ENCODE measurements around the gene EEA1. TPM values are rescaled to one million over a fixed set of nuclear protein-coding genes. Genes with fewer than 3 reads are reported as not detected.
A peak's percentile ranks its signal among the peaks of the same experiment; 100 is the strongest.
"Not testable (repeated sequence)": the region's sequence is repeated elsewhere in the genome, so short reads cannot be mapped to it uniquely, and the experiment has no call there.

Gene EEA1
- total RNA-seq, 2 donors from 2014 or later = 14.8 to 23.8 TPM

GRCh38 chr12:92756898-92757596 lies 172.0 kb downstream of the EEA1 start:
- H3K27ac Mint-ChIP-seq = no peak overlapping the region
- ATAC-seq (no peak), DNase-seq (ENCODE audit: low spot score in 2 of 2) (no peak)
- H3K36me3 Mint-ChIP-seq = no peaks in the 10 kb centered on the region
- H3K9me3 Mint-ChIP-seq = peaks cover 0 to 6% of the 10 kb centered on the region in 2 donors

GRCh38 chr12:92753976-92754885 lies 174.9 kb downstream of the EEA1 start:
- Mint-ChIP-seq H3K27ac (no peak overlapping the region), H3K9me3 (peaks cover 0 to 6% of the 10 kb centered on the region in 2 donors), H3K36me3 (no peaks in the 10 kb centered on the region)
- DNase-seq (ENCODE audit: low spot score in 2 of 2) (no peak), ATAC-seq (no peak)

GRCh38 chr12:92749691-92750090 lies 179.4 kb downstream of the EEA1 start:
- H3K27ac Mint-ChIP-seq; H3K9me3 Mint-ChIP-seq; DNase-seq (ENCODE audit: low spot score in 2 of 2); ATAC-seq; H3K36me3 Mint-ChIP-seq: not testable (repeated sequence)

GRCh38 chr12:92747151-92747550 lies 181.9 kb downstream of the EEA1 start:
- DNase-seq (ENCODE audit: low spot score in 2 of 2) (no peak), ATAC-seq (no peak)
- Mint-ChIP-seq H3K36me3 (no peaks in the 10 kb centered on the region), H3K9me3 (peaks cover 0 to 3% of the 10 kb centered on the region in 2 donors), H3K27ac (no peak overlapping the region)

- Mint-ChIP-seq H3K36me3 (no peaks in the 10 kb centered on the region), H3K27ac (no peak overlapping the region), H3K9me3 (peaks cover 0 to 3% of the 10 kb centered on the region in 2 donors)
- ATAC-seq = no peak
- DNase-seq (ENCODE audit: low spot score in 2 of 2) = no peak
Observed at GRCh38 chr12:92745856-92746550, 183.1 kb downstream of the EEA1 start.

GRCh38 chr12:92743026-92743425 lies 186.1 kb downstream of the EEA1 start:
- no peak for DNase-seq (ENCODE audit: low spot score in 2 of 2)
- no peaks in the 10 kb centered on the region for H3K36me3 Mint-ChIP-seq
- H3K27ac Mint-ChIP-seq = no peak overlapping the region
- peaks cover 0 to 3% of the 10 kb centered on the region in 2 donors for H3K9me3 Mint-ChIP-seq
- no peak for ATAC-seq

- peaks cover 0 to 3% of the 10 kb centered on the region in 2 donors for H3K9me3 Mint-ChIP-seq
- H3K36me3 Mint-ChIP-seq = no peaks in the 10 kb centered on the region
- no peak for DNase-seq (ENCODE audit: low spot score in 2 of 2)
- no peak for ATAC-seq
- no peak overlapping the region for H3K27ac Mint-ChIP-seq
Observed at GRCh38 chr12:92740411-92740810, 188.7 kb downstream of the EEA1 start.

GRCh38 chr12:92739113-92739512 lies 190.0 kb downstream of the EEA1 start:
- DNase-seq (ENCODE audit: low spot score in 2 of 2) = no peak

GRCh38 chr12:92737855-92738850 lies 190.9 kb downstream of the EEA1 start:
- peaks cover 0 to 2% of the 10 kb centered on the region in 2 donors for H3K9me3 Mint-ChIP-seq
- no peak for DNase-seq (ENCODE audit: low spot score in 2 of 2)
- no peaks in the 10 kb centered on the region for H3K36me3 Mint-ChIP-seq
- ATAC-seq = no peak
- no peak overlapping the region for H3K27ac Mint-ChIP-seq

More at GRCh38 chr12:92739113-92739512, 190.0 kb downstream of the EEA1 start:
- peaks cover 0 to 3% of the 10 kb centered on the region in 2 donors for H3K9me3 Mint-ChIP-seq
- no peaks in the 10 kb centered on the region for H3K36me3 Mint-ChIP-seq
- H3K27ac Mint-ChIP-seq = no peak overlapping the region
- no peak for ATAC-seq

- ATAC-seq (no peak), DNase-seq (ENCODE audit: low spot score in 2 of 2) (no peak)
- H3K9me3 Mint-ChIP-seq = no peaks in the 10 kb centered on the region
- peak overlapping the region; percentile 35 to 91 for H3K27ac Mint-ChIP-seq
- H3K36me3 Mint-ChIP-seq = no peaks in the 10 kb centered on the region
Observed at GRCh38 chr12:92736605-92737004, 192.5 kb downstream of the EEA1 start.

GRCh38 chr12:92735131-92735721 lies 193.9 kb downstream of the EEA1 start:
- ATAC-seq (no peak), DNase-seq (ENCODE audit: low spot score in 2 of 2) (no peak)
- no peaks in the 10 kb centered on the region for H3K9me3 Mint-ChIP-seq
- no peaks in the 10 kb centered on the region for H3K36me3 Mint-ChIP-seq
- no peak overlapping the region for H3K27ac Mint-ChIP-seq

- ATAC-seq (no peak), DNase-seq (ENCODE audit: low spot score in 2 of 2) (no peak)
- Mint-ChIP-seq H3K36me3 (no peaks in the 10 kb centered on the region), H3K27ac (no peak overlapping the region), H3K9me3 (no peaks in the 10 kb centered on the region)
Observed at GRCh38 chr12:92733661-92734060, 195.4 kb downstream of the EEA1 start.

- Mint-ChIP-seq H3K27ac (no peak overlapping the region), H3K9me3 (no peaks in the 10 kb centered on the region), H3K36me3 (no peaks in the 10 kb centered on the region)
- ATAC-seq = no peak
- no peak for DNase-seq (ENCODE audit: low spot score in 2 of 2)
Observed at GRCh38 chr12:92733181-92733580, 195.9 kb downstream of the EEA1 start.

- Mint-ChIP-seq H3K36me3 (no peaks in the 10 kb centered on the region), H3K9me3 (no peaks in the 10 kb centered on the region), H3K27ac (no peak overlapping the region)
- DNase-seq (ENCODE audit: low spot score in 2 of 2) (no peak), ATAC-seq (no peak)
Observed at GRCh38 chr12:92732716-92733115, 196.4 kb downstream of the EEA1 start.

- Mint-ChIP-seq H3K27ac (no peak overlapping the region), H3K36me3 (no peaks in the 10 kb centered on the region), H3K9me3 (no peaks in the 10 kb centered on the region)
- ATAC-seq = no peak
- DNase-seq (ENCODE audit: low spot score in 2 of 2) = no peak
Observed at GRCh38 chr12:92732216-92732615, 196.9 kb downstream of the EEA1 start.

GRCh38 chr12:92730758-92731157 lies 198.3 kb downstream of the EEA1 start:
- Mint-ChIP-seq H3K27ac (no peak overlapping the region), H3K36me3 (no peaks in the 10 kb centered on the region), H3K9me3 (no peaks in the 10 kb centered on the region)

More at GRCh38 chr12:92730758-92731157, 198.3 kb downstream of the EEA1 start:
- DNase-seq (ENCODE audit: low spot score in 2 of 2) (no peak), ATAC-seq (no peak)

Measured in activated naive CD4-positive, alpha-beta T cell treated with anti-CD3 and anti-CD28 coated beads, Interleukin-2, amount 50 U/mL, for 72 hours (primary cell).